ENCODE measurements around the gene R3HDM2.

The R3HDM2 gene

GRCh38 chr12:57213058-57213715, 217.7 kb downstream of the R3HDM2 start:
- Histone ChIP-seq H3K9me3 (ENCODE audit: insufficient read depth, low read length, severe bottlenecking) (no peaks in the 10 kb centered on the region), H3K4me1 (ENCODE audit: insufficient read depth, low read length) (peaks cover 13% of the 10 kb centered on the region), H3K27me3 (ENCODE audit: insufficient read depth, low read length, poor library complexity) (peaks cover 11% of the 10 kb centered on the region), H3K36me3 (ENCODE audit: insufficient read depth, low read length) (no peaks in the 10 kb centered on the region), H4K20me1 (ENCODE audit: insufficient read depth, low read length) (no peaks in the 10 kb centered on the region; the same call in 1 of the 2 replicates), H3K4me3 (ENCODE audit: low read depth in 1 of 2, low read length in 2 of 2) (peak overlapping the region in 1 of 2 experiments; percentile 37; a peak in 2 of 4 replicates), H3K4me2 (ENCODE audit: insufficient read depth, low read length) (peak overlapping the region; percentile 59), H3K27ac (ENCODE audit: low read length) (no peak overlapping the region), H2AFZ (ENCODE audit: low read depth, low read length) (peak overlapping the region; percentile 72), H3K79me2 (ENCODE audit: insufficient read depth, low read length) (no peaks in the 10 kb centered on the region), H3K9ac (ENCODE audit: low read depth, low read length) (peak overlapping the region; percentile 23; the same call in 1 of the 2 replicates)
- no peak for TF ChIP-seq EZH2 (IDR thresholded peaks at IDR 0.05; ENCODE audit: borderline replicate concordance, low read depth, low read length, severe bottlenecking)
- TF ChIP-seq, protein P1, sequence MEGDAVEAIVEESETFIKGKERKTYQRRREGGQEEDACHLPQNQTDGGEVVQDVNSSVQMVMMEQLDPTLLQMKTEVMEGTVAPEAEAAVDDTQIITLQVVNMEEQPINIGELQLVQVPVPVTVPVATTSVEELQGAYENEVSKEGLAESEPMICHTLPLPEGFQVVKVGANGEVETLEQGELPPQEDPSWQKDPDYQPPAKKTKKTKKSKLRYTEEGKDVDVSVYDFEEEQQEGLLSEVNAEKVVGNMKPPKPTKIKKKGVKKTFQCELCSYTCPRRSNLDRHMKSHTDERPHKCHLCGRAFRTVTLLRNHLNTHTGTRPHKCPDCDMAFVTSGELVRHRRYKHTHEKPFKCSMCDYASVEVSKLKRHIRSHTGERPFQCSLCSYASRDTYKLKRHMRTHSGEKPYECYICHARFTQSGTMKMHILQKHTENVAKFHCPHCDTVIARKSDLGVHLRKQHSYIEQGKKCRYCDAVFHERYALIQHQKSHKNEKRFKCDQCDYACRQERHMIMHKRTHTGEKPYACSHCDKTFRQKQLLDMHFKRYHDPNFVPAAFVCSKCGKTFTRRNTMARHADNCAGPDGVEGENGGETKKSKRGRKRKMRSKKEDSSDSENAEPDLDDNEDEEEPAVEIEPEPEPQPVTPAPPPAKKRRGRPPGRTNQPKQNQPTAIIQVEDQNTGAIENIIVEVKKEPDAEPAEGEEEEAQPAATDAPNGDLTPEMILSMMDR (IDR thresholded peaks at IDR 0.05; ENCODE audit: borderline replicate concordance, extremely low read depth, low read length, poor library complexity, severe bottlenecking), result peak; percentile 91
- ATAC-seq (ENCODE audit: insufficient read depth, low read depth) (peak; percentile 84), DNase-seq (peak; percentile 88)

GRCh38 chr12:57212701-57213057, 218.2 kb downstream of the R3HDM2 start:
- no peak overlapping the region for H3K9ac ChIP-seq (ENCODE audit: low read depth, low read length)
- H3K4me3 ChIP-seq (ENCODE audit: low read depth in 1 of 2, low read length in 2 of 2), result no peak overlapping the region
- no peaks in the 10 kb centered on the region for H3K9me3 ChIP-seq (ENCODE audit: insufficient read depth, low read length, severe bottlenecking)
- no peak overlapping the region for H3K27ac ChIP-seq (ENCODE audit: low read length)
- peaks cover 13% of the 10 kb centered on the region for H3K4me1 ChIP-seq (ENCODE audit: insufficient read depth, low read length)
- ATAC-seq (ENCODE audit: insufficient read depth, low read depth) (no peak), DNase-seq (no peak)
- H3K79me2 ChIP-seq (ENCODE audit: insufficient read depth, low read length), result no peaks in the 10 kb centered on the region
- TF ChIP-seq EZH2 (IDR thresholded peaks at IDR 0.05; ENCODE audit: borderline replicate concordance, low read depth, low read length, severe bottlenecking), result no peak
- TF ChIP-seq, protein P1 (IDR thresholded peaks at IDR 0.05; ENCODE audit: borderline replicate concordance, extremely low read depth, low read length, poor library complexity, severe bottlenecking), result no peak
- no peaks in the 10 kb centered on the region; the same call in 1 of the 2 replicates for H4K20me1 ChIP-seq (ENCODE audit: insufficient read depth, low read length)
- no peak overlapping the region for H3K4me2 ChIP-seq (ENCODE audit: insufficient read depth, low read length)
- H2AFZ ChIP-seq (ENCODE audit: low read depth, low read length), result no peak overlapping the region
- H3K27me3 ChIP-seq (ENCODE audit: insufficient read depth, low read length, poor library complexity), result peaks cover 10% of the 10 kb centered on the region
- no peaks in the 10 kb centered on the region for H3K36me3 ChIP-seq (ENCODE audit: insufficient read depth, low read length)

DNA sequence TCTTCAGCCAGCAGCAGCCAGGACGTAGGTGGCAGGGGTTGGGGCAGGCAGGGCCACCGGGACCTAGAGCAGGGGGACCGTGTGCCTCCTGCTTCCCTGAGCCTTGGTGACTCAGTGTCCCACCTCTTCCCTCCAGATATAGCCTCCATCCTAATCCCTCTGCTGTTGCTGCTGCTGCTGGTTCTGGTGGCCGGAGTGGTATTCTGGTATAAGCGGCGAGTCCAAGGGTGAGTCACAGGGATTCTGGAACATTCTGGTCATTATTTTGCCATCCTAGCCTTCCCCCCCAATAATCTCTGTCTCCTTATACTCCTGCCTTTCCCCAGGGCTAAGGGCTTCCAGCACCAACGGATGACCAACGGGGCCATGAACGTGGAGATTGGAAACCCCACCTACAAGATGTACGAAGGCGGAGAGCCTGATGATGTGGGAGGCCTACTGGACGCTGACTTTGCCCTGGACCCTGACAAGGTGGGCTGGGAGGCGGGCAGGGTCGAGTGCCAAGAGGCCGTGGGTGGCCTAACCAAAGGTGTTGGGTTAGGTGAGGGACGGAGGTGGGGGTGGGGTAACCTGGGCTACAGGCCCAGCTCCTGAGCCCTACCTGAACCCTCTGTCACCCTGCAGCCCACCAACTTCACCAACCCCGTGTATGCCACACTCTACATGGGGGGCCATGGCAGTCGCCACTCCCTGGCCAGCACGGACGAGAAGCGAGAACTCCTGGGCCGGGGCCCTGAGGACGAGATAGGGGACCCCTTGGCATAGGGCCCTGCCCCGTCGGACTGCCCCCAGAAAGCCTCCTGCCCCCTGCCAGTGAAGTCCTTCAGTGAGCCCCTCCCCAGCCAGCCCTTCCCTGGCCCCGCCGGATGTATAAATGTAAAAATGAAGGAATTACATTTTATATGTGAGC, 218.8 kb downstream of the R3HDM2 start:
- H3K36me3 ChIP-seq (ENCODE audit: insufficient read depth, low read length), result no peaks in the 10 kb centered on the region

More for the DNA sequence above, 218.8 kb downstream of the R3HDM2 start:
- Histone ChIP-seq H3K27me3 (ENCODE audit: insufficient read depth, low read length, poor library complexity) (peaks cover 10% of the 10 kb centered on the region), H3K79me2 (ENCODE audit: insufficient read depth, low read length) (no peaks in the 10 kb centered on the region), H3K4me1 (ENCODE audit: insufficient read depth, low read length) (peaks cover 13% of the 10 kb centered on the region), H2AFZ (ENCODE audit: low read depth, low read length) (no peak overlapping the region), H3K4me2 (ENCODE audit: insufficient read depth, low read length) (no peak overlapping the region), H4K20me1 (ENCODE audit: insufficient read depth, low read length) (no peaks in the 10 kb centered on the region; the same call in 1 of the 2 replicates), H3K9me3 (ENCODE audit: insufficient read depth, low read length, severe bottlenecking) (no peaks in the 10 kb centered on the region), H3K4me3 (ENCODE audit: low read depth in 1 of 2, low read length in 2 of 2) (no peak overlapping the region), H3K9ac (ENCODE audit: low read depth, low read length) (no peak overlapping the region), H3K27ac (ENCODE audit: low read length) (no peak overlapping the region)
- DNase-seq (no peak), ATAC-seq (ENCODE audit: insufficient read depth, low read depth) (no peak)
- TF ChIP-seq, protein P1 (IDR thresholded peaks at IDR 0.05; ENCODE audit: borderline replicate concordance, extremely low read depth, low read length, poor library complexity, severe bottlenecking), result no peak
- TF ChIP-seq EZH2 (IDR thresholded peaks at IDR 0.05; ENCODE audit: borderline replicate concordance, low read depth, low read length, severe bottlenecking), result no peak
